K562 (cell line): ENCODE data around the gene C1orf216. TPM values are rescaled to one million over a fixed set of nuclear protein-coding genes. Genes with fewer than 3 reads are reported as not detected.

Experiments
- ARID1B ChIP-seq: fragments of 450-650 bp; IDR thresholded peaks from 2 replicates; pipeline ENCODE4 v1.6.1; 2016; ENCODE audit warnings: antibody characterized with exemption, mild to moderate bottlenecking, inconsistent platforms
- ARID2 ChIP-seq: fragments of 450-650 bp; IDR thresholded peaks from 2 replicates; pipeline ENCODE4 v1.6.1; 2017; ENCODE audit warnings: antibody characterized with exemption, mild to moderate bottlenecking
- CBX3 ChIP-seq, 2 experiments: IDR thresholded peaks; 1 replicate in 1 of 2; 2 replicates in 1 of 2; pipeline ENCODE4 v1.6.1; 2012; ENCODE audit warnings: inconsistent platforms in 2 of 2, low read length in 2 of 2, borderline replicate concordance in 1 of 2, control low read depth in 1 of 2
- CHCHD3 ChIP-seq: fragments of 250-450 bp; sonication (Bioruptor Pico); IDR thresholded peaks from 2 replicates; pipeline ENCODE4 v2.1.2; 2022; ENCODE audit warnings: mild to moderate bottlenecking
- CREB1 ChIP-seq, 2 experiments: sonication (generic) in 1 of 2; formaldehyde crosslinking in 1 of 2; IDR thresholded peaks; 2 replicates each; pipeline versions ENCODE4 v1.6.1 to v1.8.0; 2012 to 2022; ENCODE audit warnings: inconsistent platforms in 1 of 2, mild to moderate bottlenecking in 1 of 2, missing genetic modification reagents in 1 of 2, moderate library complexity in 1 of 2
- EHMT2 ChIP-seq: fragments of 450-650 bp; IDR thresholded peaks from 2 replicates; pipeline ENCODE4 v1.6.1; 2018; ENCODE audit warnings: antibody characterized with exemption
- FOXA3 ChIP-seq, 2 experiments: fragments of 450-650 bp in 1 of 2; sonication (generic) in 1 of 2; formaldehyde crosslinking; IDR thresholded peaks in 1 of 2; conservative IDR thresholded peaks in 1 of 2; 2 replicates each; pipeline versions ENCODE4 v1.4.0 to v1.8.0; 2020 to 2022; ENCODE audit warnings: mild to moderate bottlenecking in 2 of 2, missing genetic modification reagents in 1 of 2
- FOXK2 ChIP-seq, 2 experiments: fragments of 450-650 bp; IDR thresholded peaks in 1 of 2; conservative IDR thresholded peaks in 1 of 2; 2 replicates each; pipeline ENCODE4 v1.6.1; 2016; ENCODE audit warnings: low read depth in 2 of 2, mild to moderate bottlenecking in 1 of 2
- HDAC2 ChIP-seq: fragments of 450-650 bp; IDR thresholded peaks from 2 replicates; pipeline ENCODE4 v1.6.1; 2016; ENCODE audit warnings: mild to moderate bottlenecking
- HNRNPLL ChIP-seq: fragments of 200-400 bp; formaldehyde crosslinking; IDR thresholded peaks from 2 replicates; pipeline ENCODE4 v1.6.1; 2017; ENCODE audit warnings: low read length, low read depth, mild to moderate bottlenecking; ENCODE audit not compliant: poor library complexity, severe bottlenecking
- KLF13 ChIP-seq: fragments of 450-650 bp; IDR thresholded peaks from 2 replicates; pipeline ENCODE4 v1.6.1; 2016; ENCODE audit warnings: missing genetic modification characterization, low read depth, mild to moderate bottlenecking, missing compliant biosample characterization, moderate library complexity, borderline replicate concordance
- MAX ChIP-seq: sonication (generic); formaldehyde crosslinking; IDR thresholded peaks from 2 replicates; pipeline ENCODE4 v1.9.0; 2022; ENCODE audit warnings: mild to moderate bottlenecking, missing genetic modification reagents
- NR2C1 ChIP-seq, 2 experiments: fragments of 450-650 bp; IDR thresholded peaks; 2 replicates each; pipeline ENCODE4 v1.6.1; 2017; ENCODE audit warnings: mild to moderate bottlenecking in 2 of 2, antibody characterized with exemption in 1 of 2, inconsistent platforms in 1 of 2, missing compliant biosample characterization in 1 of 2, missing genetic modification characterization in 1 of 2
- PTRF ChIP-seq: fragments of 450-650 bp; IDR thresholded peaks from 2 replicates; pipeline ENCODE4 v1.6.1; 2016; ENCODE audit warnings: mild to moderate bottlenecking, missing genetic modification characterization, missing compliant biosample characterization
- SRSF9 ChIP-seq: fragments of 200-400 bp; formaldehyde crosslinking; IDR thresholded peaks from 2 replicates; pipeline ENCODE4 v1.6.1; 2017; ENCODE audit warnings: low read depth, low read length, borderline replicate concordance
- TAF1 ChIP-seq: IDR thresholded peaks from 2 replicates; pipeline ENCODE4 v1.6.1; 2011; ENCODE audit warnings: mild to moderate bottlenecking, low read length, moderate library complexity; ENCODE audit not compliant: insufficient read depth, control insufficient read depth, severe bottlenecking; ENCODE audit errors: extremely low read depth
- TARDBP ChIP-seq: fragments of 450-650 bp; IDR thresholded peaks from 2 replicates; pipeline ENCODE4 v1.6.1; 2016
- TRIM24 ChIP-seq, 2 experiments: fragments of 450-650 bp; IDR thresholded peaks; 2 replicates each; pipeline ENCODE4 v1.6.1; 2016
- ZNF175 ChIP-seq: fragments of 200-800 bp; sonication (Bioruptor generic); IDR thresholded peaks from 2 replicates; pipeline ENCODE4 v1.6.1; 2016; ENCODE audit warnings: low read depth, mild to moderate bottlenecking, missing genetic modification characterization, missing compliant biosample characterization
- ZNF551 ChIP-seq: fragments of 250-450 bp; sonication (Bioruptor Pico); IDR thresholded peaks from 2 replicates; pipeline ENCODE4 v1.5.0; 2021; ENCODE audit warnings: mild to moderate bottlenecking, moderate library complexity
- ZNF583 ChIP-seq: fragments of 250-450 bp; sonication (Bioruptor Pico); IDR thresholded peaks from 2 replicates; pipeline ENCODE4 v1.4.0; 2020
- ZNF584 ChIP-seq: fragments of 200-800 bp; sonication (Bioruptor generic); IDR thresholded peaks from 2 replicates; pipeline ENCODE4 v1.6.1; 2016; ENCODE audit warnings: low read depth, mild to moderate bottlenecking, missing genetic modification characterization, missing compliant biosample characterization
- ZNF707 ChIP-seq: fragments of 250-450 bp; sonication (Bioruptor Pico); conservative IDR thresholded peaks from 2 replicates; pipeline ENCODE4 v1.8.0; 2022; ENCODE audit warnings: inconsistent platforms, mild to moderate bottlenecking, moderate library complexity
- polyA plus RNA-seq, 8 experiments: library from polyadenylated mRNA; depleted of rRNA in 4 of 8; stranded (reverse) in 5 of 8; unstranded in 3 of 8; fragments of >200 nt; fragmentation: Nextera tagmentation in 2 of 8; fragmentation: Illumina TruSeq in 1 of 8; extraction: Ambion mirVana in 2 of 8; extraction: Trizol in 1 of 8; gene quantifications; 2 replicates each; pipeline versions ENCODE4 v1.2.1 to v1.2.3, GENCODE V29; 2011 to 2014; ENCODE audit warnings: inconsistent platforms in 1 of 8, missing spikeins in 1 of 8
- total RNA-seq, 7 experiments: library from RNA; depleted of rRNA in 6 of 7; stranded (reverse); fragments of >200 nt in 6 of 7; fragmentation: Illumina TruSeq in 2 of 7; extraction: Trizol in 2 of 7; gene quantifications; 2 replicates each; pipeline versions ENCODE4 v1.2.1 to v1.2.3, GENCODE V29; 2011 to 2021; ENCODE audit warnings: low replicate concordance in 1 of 7
- TF ChIP-seq, protein P1 (sequence below): fragments of 450-650 bp; IDR thresholded peaks from 2 replicates; pipeline ENCODE4 v1.6.1; 2016; ENCODE audit warnings: borderline replicate concordance
- TF ChIP-seq, protein P2 (sequence below): sonication (generic); formaldehyde crosslinking; IDR thresholded peaks from 2 replicates; pipeline ENCODE4 v1.8.1; 2023; ENCODE audit warnings: mild to moderate bottlenecking, missing genetic modification reagents

Gene C1orf216
- total and polyA plus RNA-seq, 9 of the 15 experiments (the other 6 are each of a cell fraction or from before 2014, with no cell fraction given): 3.4 to 25.1 (median 15.0) TPM

GRCh38 chr1:35717911-35718476 lies 690 bp downstream of the C1orf216 start (continued):
- TF ChIP-seq ARID2 (0 out of 2 replicates have a peak, but pooled peaks have one; percentile 4), ZNF584 (CRISPR knock-in tag) (no peak), TAF1 (peak; percentile 74), ZNF707 (CRISPR knock-in tag) (no peak), ZNF175 (no peak), FOXA3 (CRISPR knock-in tag; conservative IDR thresholded peaks at IDR 0.05 in 1 of 2, IDR thresholded peaks at IDR 0.05 in 1 of 2) (no peak), ARID1B (no peak; the same call in 1 of the 2 replicates), ZNF551 (CRISPR knock-in tag) (no peak), NR2C1 (IDR thresholded peaks at IDR 0.05) (no peak), NR2C1 (tag; IDR thresholded peaks at IDR 0.05) (no peak), PTRF (tag) (no peak), SRSF9 (no peak), EHMT2 (0 out of 2 replicates have a peak, but pooled peaks have one; percentile 18), TRIM24 (IDR thresholded peaks at IDR 0.05) (0 out of 4 replicates have a peak, but pooled peaks of 1 of the 2 experiments have one; percentile 9), CREB1 (IDR thresholded peaks at IDR 0.05) (no peak), CREB1 (CRISPR knock-in tag; IDR thresholded peaks at IDR 0.05) (no peak), ZNF583 (no peak), KLF13 (0 out of 2 replicates have a peak, but pooled peaks have one; percentile 51), CHCHD3 (peak; percentile 10; the same call in 1 of the 2 replicates), TARDBP (no peak), MAX (CRISPR knock-in tag) (no peak), HDAC2 (peak; percentile 19; the same call in 1 of the 2 replicates), CBX3 (IDR thresholded peaks at IDR 0.05; ENCODE audit: borderline replicate concordance in 1 of 2, low read length in 2 of 2) (no peak), FOXK2 (conservative IDR thresholded peaks at IDR 0.05 in 1 of 2, IDR thresholded peaks at IDR 0.05 in 1 of 2; ENCODE audit: low read depth in 2 of 2) (peak in 1 of 2 experiments; percentile 35; a peak in 2 of 4 replicates), HNRNPLL (no peak)
- TF ChIP-seq, protein P1, sequence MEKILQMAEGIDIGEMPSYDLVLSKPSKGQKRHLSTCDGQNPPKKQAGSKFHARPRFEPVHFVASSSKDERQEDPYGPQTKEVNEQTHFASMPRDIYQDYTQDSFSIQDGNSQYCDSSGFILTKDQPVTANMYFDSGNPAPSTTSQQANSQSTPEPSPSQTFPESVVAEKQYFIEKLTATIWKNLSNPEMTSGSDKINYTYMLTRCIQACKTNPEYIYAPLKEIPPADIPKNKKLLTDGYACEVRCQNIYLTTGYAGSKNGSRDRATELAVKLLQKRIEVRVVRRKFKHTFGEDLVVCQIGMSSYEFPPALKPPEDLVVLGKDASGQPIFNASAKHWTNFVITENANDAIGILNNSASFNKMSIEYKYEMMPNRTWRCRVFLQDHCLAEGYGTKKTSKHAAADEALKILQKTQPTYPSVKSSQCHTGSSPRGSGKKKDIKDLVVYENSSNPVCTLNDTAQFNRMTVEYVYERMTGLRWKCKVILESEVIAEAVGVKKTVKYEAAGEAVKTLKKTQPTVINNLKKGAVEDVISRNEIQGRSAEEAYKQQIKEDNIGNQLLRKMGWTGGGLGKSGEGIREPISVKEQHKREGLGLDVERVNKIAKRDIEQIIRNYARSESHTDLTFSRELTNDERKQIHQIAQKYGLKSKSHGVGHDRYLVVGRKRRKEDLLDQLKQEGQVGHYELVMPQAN: 0 out of 2 replicates have a peak, but pooled peaks have one; percentile 25
- TF ChIP-seq, protein P2, sequence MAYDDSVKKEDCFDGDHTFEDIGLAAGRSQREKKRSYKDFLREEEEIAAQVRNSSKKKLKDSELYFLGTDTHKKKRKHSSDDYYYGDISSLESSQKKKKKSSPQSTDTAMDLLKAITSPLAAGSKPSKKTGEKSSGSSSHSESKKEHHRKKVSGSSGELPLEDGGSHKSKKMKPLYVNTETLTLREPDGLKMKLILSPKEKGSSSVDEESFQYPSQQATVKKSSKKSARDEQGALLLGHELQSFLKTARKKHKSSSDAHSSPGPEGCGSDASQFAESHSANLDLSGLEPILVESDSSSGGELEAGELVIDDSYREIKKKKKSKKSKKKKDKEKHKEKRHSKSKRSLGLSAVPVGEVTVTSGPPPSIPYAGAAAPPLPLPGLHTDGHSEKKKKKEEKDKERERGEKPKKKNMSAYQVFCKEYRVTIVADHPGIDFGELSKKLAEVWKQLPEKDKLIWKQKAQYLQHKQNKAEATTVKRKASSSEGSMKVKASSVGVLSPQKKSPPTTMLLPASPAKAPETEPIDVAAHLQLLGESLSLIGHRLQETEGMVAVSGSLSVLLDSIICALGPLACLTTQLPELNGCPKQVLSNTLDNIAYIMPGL (CRISPR knock-in tag): peak; percentile 20; the same call in 1 of the 2 replicates
